Activated CD4-positive, alpha-beta T cell treated with anti-CD3 and anti-CD28 coated beads, Interleukin-2, amount 10 ng/mL, durations not matched to agents 7 days and 5 days (primary cell): ENCODE results near the gene ILF3. TPM values are rescaled to one million over a fixed set of nuclear protein-coding genes. Genes with fewer than 3 reads are reported as not detected.

ENCODE experiments used
- CTCF ChIA-PET: fragments of 350-600 bp; sonication (Branson Sonifier 250); formaldehyde crosslinking; loops from one replicate; lab custom pipeline; 2021; ENCODE audit warnings: antibody characterized with exemption; lab: Charles Lee
- POLR2A ChIA-PET: fragments of 350-600 bp; sonication (Branson Sonifier 250); formaldehyde crosslinking; loops from one replicate; lab custom pipeline; 2021; ENCODE audit warnings: antibody characterized with exemption; lab: Charles Lee
- DNase-seq: peaks from one replicate; pipeline ENCODE4 v3.0.0-alpha.2; 2020
- H3K27ac Mint-ChIP-seq: one replicate; pipeline ENCODE4 v1.8.0; 2021; ENCODE audit warnings: mild to moderate bottlenecking, moderate library complexity, mixed read lengths
- H3K27me3 Mint-ChIP-seq: one replicate; pipeline ENCODE4 v1.8.0; 2021; ENCODE audit warnings: mixed read lengths
- H3K36me3 Mint-ChIP-seq: one replicate; pipeline ENCODE4 v1.8.0; 2021; ENCODE audit warnings: low read depth, mixed read lengths
- H3K4me1 Mint-ChIP-seq: one replicate; pipeline ENCODE4 v1.8.0; 2021; ENCODE audit warnings: mixed read lengths
- H3K4me3 Mint-ChIP-seq: one replicate; pipeline ENCODE4 v1.8.0; 2021; ENCODE audit warnings: mild to moderate bottlenecking, moderate library complexity, mixed read lengths
- H3K9me3 Mint-ChIP-seq: one replicate; pipeline ENCODE4 v1.8.0; 2021; ENCODE audit warnings: mixed read lengths
- total RNA-seq, 2 experiments: library from RNA; stranded (reverse); gene quantifications; one replicate each; pipeline ENCODE4 v1.2.3, GENCODE V29; 2021

Gene ILF3
- total RNA-seq, 2 experiments from 2014 or later = 385 to 389 TPM

DNA sequence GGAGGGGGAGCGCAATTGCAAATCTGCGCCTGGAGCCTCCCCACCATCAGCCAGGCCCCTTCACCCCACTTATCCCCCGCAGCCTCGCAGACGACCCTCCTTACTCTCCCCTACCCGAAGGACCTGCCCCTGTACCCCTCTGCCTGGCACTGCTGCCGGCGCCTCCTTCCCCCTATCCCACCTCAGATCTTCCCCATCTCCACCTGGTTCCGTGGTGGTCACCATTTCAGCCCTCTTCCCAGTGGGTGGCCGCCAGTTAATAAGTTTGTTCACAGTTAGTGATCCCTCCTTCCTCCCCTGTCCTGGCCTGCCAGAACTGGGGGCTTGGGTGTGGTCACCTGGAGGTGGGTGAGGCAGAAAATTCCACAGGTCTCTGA is 28.4 kb upstream of the ILF3 start:
- Mint-ChIP-seq H3K36me3 (peaks cover 29% of the 10 kb centered on the region), H3K9me3 (no peaks in the 10 kb centered on the region), H3K4me3 (no peak overlapping the region), H3K27ac (peak overlapping the region; percentile 84), H3K4me1 (peaks cover 37% of the 10 kb centered on the region), H3K27me3 (no peaks in the 10 kb centered on the region)
- CTCF ChIA-PET = no interaction called here
- DNase-seq = no peak
- POLR2A ChIA-PET = no interaction called here

DNA sequence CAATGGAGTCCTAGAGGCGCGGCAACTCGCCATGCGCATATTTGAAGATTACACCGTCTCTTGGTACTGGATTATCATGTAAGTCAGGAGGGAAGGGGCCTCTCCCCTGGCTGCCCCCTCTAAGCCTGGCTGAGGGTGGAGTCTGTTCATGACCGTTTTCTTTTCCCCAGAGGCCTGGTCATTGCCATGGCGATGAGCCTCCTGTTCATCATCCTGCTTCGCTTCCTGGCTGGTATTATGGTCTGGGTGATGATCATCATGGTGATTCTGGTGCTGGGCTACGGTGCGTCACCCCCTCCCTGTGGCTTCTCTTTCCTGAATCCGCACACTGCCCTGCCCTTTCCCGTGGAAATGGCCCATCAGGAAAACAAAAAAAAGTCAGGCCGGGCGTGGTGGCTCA is 22.3 kb upstream of the ILF3 start:
- Mint-ChIP-seq H3K27ac (peak overlapping the region; percentile 25), H3K4me3 (no peak overlapping the region), H3K4me1 (peaks cover 3% of the 10 kb centered on the region), H3K9me3 (no peaks in the 10 kb centered on the region), H3K36me3 (peaks cover 56% of the 10 kb centered on the region), H3K27me3 (no peaks in the 10 kb centered on the region)
- DNase-seq = no peak
- CTCF ChIA-PET = no interaction called here
- POLR2A ChIA-PET = no interaction called here

DNA sequence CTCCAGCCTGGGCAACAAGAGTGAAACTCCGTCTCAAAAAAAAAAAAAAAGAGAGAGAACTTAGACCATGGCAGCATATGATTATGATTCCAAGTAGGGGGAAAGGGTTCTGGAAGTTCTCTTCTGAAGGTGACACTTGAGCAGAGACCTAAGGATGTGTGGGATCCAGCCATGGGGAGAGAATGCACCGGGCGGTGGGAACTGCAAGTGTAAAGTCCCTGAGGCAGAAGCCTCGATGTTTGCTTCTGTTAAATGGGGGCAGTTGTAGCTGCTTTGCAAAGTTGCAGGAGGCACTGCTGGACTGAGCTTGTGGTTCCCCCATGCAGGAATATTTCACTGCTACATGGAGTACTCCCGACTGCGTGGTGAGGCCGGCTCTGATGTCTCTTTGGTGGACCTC is 19.7 kb upstream of the ILF3 start:
- DNase-seq = no peak
- CTCF ChIA-PET = interaction anchor here (0.6 to 0.9 kb wide), 3 partner anchors 28 to 230 kb away, joined by 3 to 4 read pairs (median 3); no protein-coding TSS in a partner anchor
- H3K27ac Mint-ChIP-seq = no peak overlapping the region
- H3K27me3 Mint-ChIP-seq = no peaks in the 10 kb centered on the region
- H3K9me3 Mint-ChIP-seq = no peaks in the 10 kb centered on the region
- peaks cover 3% of the 10 kb centered on the region for H3K4me1 Mint-ChIP-seq
- POLR2A ChIA-PET = no interaction called here
- H3K4me3 Mint-ChIP-seq = no peak overlapping the region
- H3K36me3 Mint-ChIP-seq = peaks cover 65% of the 10 kb centered on the region

- ChIA-PET CTCF (interaction anchor here (0.9 to 1.3 kb wide), 3 partner anchors 10 to 230 kb away, joined by 3 to 6 read pairs (median 3); no protein-coding TSS in a partner anchor), POLR2A (no interaction called here)
- H3K27ac Mint-ChIP-seq = no peak overlapping the region
- no peak for DNase-seq
- no peaks in the 10 kb centered on the region for H3K27me3 Mint-ChIP-seq
- H3K4me3 Mint-ChIP-seq = no peak overlapping the region
- H3K4me1 Mint-ChIP-seq = peaks cover 3% of the 10 kb centered on the region
- peaks cover 65% of the 10 kb centered on the region for H3K36me3 Mint-ChIP-seq
- H3K9me3 Mint-ChIP-seq = no peaks in the 10 kb centered on the region
Measured at GRCh38 chr19:10634963-10635362, 19.2 kb upstream of the ILF3 start.

DNA sequence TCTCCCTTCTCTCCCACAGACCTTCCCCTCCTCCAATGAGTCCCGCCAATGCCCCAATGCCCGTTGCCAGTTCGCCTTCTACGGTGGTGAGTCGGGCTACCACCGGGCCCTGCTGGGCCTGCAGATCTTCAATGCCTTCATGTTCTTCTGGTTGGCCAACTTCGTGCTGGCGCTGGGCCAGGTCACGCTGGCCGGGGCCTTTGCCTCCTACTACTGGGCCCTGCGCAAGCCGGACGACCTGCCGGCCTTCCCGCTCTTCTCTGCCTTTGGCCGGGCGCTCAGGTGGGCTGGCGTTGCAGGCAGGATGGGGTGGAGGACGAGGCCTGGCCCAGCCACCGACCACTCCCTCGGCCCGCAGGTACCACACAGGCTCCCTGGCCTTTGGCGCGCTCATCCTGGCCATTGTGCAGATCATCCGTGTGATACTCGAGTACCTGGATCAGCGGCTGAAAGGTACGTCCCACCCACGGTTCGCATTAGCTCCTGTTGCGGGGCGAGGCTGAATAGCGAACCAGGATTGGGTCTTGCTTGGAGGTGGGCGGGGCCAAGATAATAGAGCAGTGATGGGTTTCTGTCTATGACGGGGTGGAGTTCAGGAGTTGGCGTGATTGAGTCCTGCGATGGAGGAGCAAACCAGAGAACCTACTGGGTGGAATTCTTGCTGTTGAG is 17.7 kb upstream of the ILF3 start:
- ChIA-PET CTCF (interaction anchor here (1.0 kb wide), 1 partner anchor 55 kb away, joined by 4 read pairs; no protein-coding TSS in a partner anchor), POLR2A (no interaction called here)
- Mint-ChIP-seq H3K9me3 (no peaks in the 10 kb centered on the region), H3K4me1 (peaks cover 3% of the 10 kb centered on the region), H3K27me3 (no peaks in the 10 kb centered on the region), H3K27ac (no peak overlapping the region), H3K36me3 (peaks cover 59% of the 10 kb centered on the region), H3K4me3 (no peak overlapping the region)
- no peak for DNase-seq

- peaks cover 11% of the 10 kb centered on the region for H3K4me1 Mint-ChIP-seq
- H3K27me3 Mint-ChIP-seq = no peaks in the 10 kb centered on the region
- DNase-seq = no peak
- no peaks in the 10 kb centered on the region for H3K9me3 Mint-ChIP-seq
- peak overlapping the region; percentile 27 for H3K27ac Mint-ChIP-seq
- CTCF ChIA-PET = interaction anchor here (1.0 kb wide), 1 partner anchor 57 kb away, joined by 3 read pairs; no protein-coding TSS in a partner anchor
- POLR2A ChIA-PET = no interaction called here
- H3K4me3 Mint-ChIP-seq = no peak overlapping the region
- peaks cover 53% of the 10 kb centered on the region for H3K36me3 Mint-ChIP-seq
Measured at GRCh38 chr19:10637894-10638293, 16.3 kb upstream of the ILF3 start.

- H3K27me3 Mint-ChIP-seq = no peaks in the 10 kb centered on the region
- CTCF ChIA-PET = interaction anchor here (1.2 to 9.0 kb wide), 3 partner anchors 36 to 67 kb away, joined by 3 to 100 read pairs (median 6); no protein-coding TSS in a partner anchor
- no peaks in the 10 kb centered on the region for H3K9me3 Mint-ChIP-seq
- H3K4me3 Mint-ChIP-seq = no peak overlapping the region
- no peak overlapping the region for H3K27ac Mint-ChIP-seq
- peaks cover 28% of the 10 kb centered on the region for H3K4me1 Mint-ChIP-seq
- POLR2A ChIA-PET = no interaction called here
- DNase-seq = no peak
- H3K36me3 Mint-ChIP-seq = peaks cover 51% of the 10 kb centered on the region
Measured at GRCh38 chr19:10639836-10640235, 14.3 kb upstream of the ILF3 start.

GRCh38 chr19:10640361-10640760 is 13.8 kb upstream of the ILF3 start:
- Mint-ChIP-seq H3K36me3 (peaks cover 45% of the 10 kb centered on the region), H3K27me3 (no peaks in the 10 kb centered on the region), H3K27ac (no peak overlapping the region), H3K4me1 (peaks cover 28% of the 10 kb centered on the region), H3K9me3 (no peaks in the 10 kb centered on the region), H3K4me3 (no peak overlapping the region)
- CTCF ChIA-PET = interaction anchor here (0.9 to 9.0 kb wide), 6 partner anchors 10 to 68 kb away, joined by 3 to 100 read pairs (median 4); no protein-coding TSS in a partner anchor
- POLR2A ChIA-PET = no interaction called here
- DNase-seq = no peak

- ChIA-PET POLR2A (no interaction called here), CTCF (interaction anchor here (0.6 to 9.0 kb wide), 11 partner anchors 9 to 99 kb away, joined by 3 to 100 read pairs (median 4); partner anchors contain the start of gene DNM2)
- no peak overlapping the region for H3K27ac Mint-ChIP-seq
- H3K9me3 Mint-ChIP-seq = no peaks in the 10 kb centered on the region
- peaks cover 28% of the 10 kb centered on the region for H3K4me1 Mint-ChIP-seq
- no peak overlapping the region for H3K4me3 Mint-ChIP-seq
- no peak for DNase-seq
- no peaks in the 10 kb centered on the region for H3K27me3 Mint-ChIP-seq
- H3K36me3 Mint-ChIP-seq = peaks cover 40% of the 10 kb centered on the region
Measured at GRCh38 chr19:10641248-10641647, 12.9 kb upstream of the ILF3 start.

- ChIA-PET POLR2A (no interaction called here), CTCF (interaction anchor here (0.6 to 9.0 kb wide), 5 partner anchors 16 to 61 kb away, joined by 3 to 100 read pairs (median 3); no protein-coding TSS in a partner anchor)
- DNase-seq = no peak
- Mint-ChIP-seq H3K36me3 (peaks cover 27% of the 10 kb centered on the region), H3K4me1 (peaks cover 25% of the 10 kb centered on the region), H3K27ac (no peak overlapping the region), H3K4me3 (no peak overlapping the region), H3K9me3 (no peaks in the 10 kb centered on the region), H3K27me3 (no peaks in the 10 kb centered on the region)
Measured at GRCh38 chr19:10642473-10643171, 11.5 kb upstream of the ILF3 start.

DNA sequence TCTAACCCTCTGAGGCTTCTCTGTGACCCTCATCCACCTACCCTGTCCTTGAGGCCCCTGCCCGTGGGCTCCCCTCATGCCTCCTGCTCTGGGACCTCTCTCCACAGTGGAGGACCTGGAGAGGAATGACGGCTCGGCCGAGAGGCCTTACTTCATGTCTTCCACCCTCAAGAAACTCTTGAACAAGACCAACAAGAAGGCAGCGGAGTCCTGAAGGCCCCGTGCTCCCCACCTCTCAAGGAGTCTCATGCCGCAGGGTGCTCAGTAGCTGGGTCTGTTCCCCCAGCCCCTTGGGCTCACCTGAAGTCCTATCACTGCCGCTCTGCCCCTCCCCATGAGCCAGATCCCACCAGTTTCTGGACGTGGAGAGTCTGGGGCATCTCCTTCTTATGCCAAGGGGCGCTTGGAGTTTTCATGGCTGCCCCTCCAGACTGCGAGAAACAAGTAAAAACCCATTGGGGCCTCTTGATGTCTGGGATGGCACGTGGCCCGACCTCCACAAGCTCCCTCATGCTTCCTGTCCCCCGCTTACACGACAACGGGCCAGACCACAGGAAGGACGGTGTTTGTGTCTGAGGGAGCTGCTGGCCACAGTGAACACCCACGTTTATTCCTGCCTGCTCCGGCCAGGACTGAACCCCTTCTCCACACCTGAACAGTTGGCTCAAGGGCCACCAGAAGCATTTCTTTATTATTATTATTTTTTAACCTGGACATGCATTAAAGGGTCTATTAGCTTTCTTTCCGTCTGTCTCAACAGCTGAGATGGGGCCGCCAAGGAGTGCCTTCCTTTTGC is 10.8 kb upstream of the ILF3 start:
- CTCF ChIA-PET = interaction anchor here (0.5 to 9.0 kb wide), 7 partner anchors 10 to 257 kb away, joined by 3 to 100 read pairs (median 4); no protein-coding TSS in a partner anchor
- H3K9me3 Mint-ChIP-seq = no peaks in the 10 kb centered on the region
- H3K4me3 Mint-ChIP-seq = no peak overlapping the region
- H3K27me3 Mint-ChIP-seq = no peaks in the 10 kb centered on the region
- peaks cover 20% of the 10 kb centered on the region for H3K36me3 Mint-ChIP-seq
- peaks cover 25% of the 10 kb centered on the region for H3K4me1 Mint-ChIP-seq
- no peak for DNase-seq
- POLR2A ChIA-PET = no interaction called here
- H3K27ac Mint-ChIP-seq = peak overlapping the region; percentile 76

GRCh38 chr19:10643968-10644259 is 10.2 kb upstream of the ILF3 start:
- ChIA-PET CTCF (interaction anchor here (0.5 to 9.0 kb wide), 14 partner anchors 9 to 451 kb away, joined by 3 to 100 read pairs (median 4); partner anchors contain the start of gene DNM2), POLR2A (interaction anchor here (0.7 kb wide), 1 partner anchor 621 kb away, joined by 3 read pairs; no protein-coding TSS in a partner anchor)
- peaks cover 20% of the 10 kb centered on the region for H3K36me3 Mint-ChIP-seq
- DNase-seq = no peak
- no peak overlapping the region for H3K4me3 Mint-ChIP-seq
- H3K27ac Mint-ChIP-seq = peak overlapping the region; percentile 76
- no peaks in the 10 kb centered on the region for H3K27me3 Mint-ChIP-seq
- no peaks in the 10 kb centered on the region for H3K9me3 Mint-ChIP-seq
- peaks cover 25% of the 10 kb centered on the region for H3K4me1 Mint-ChIP-seq
